ENCODE data around the gene AFAP1.

- no peak for TF ChIP-seq MXI1 (IDR thresholded peaks at IDR 0.05; ENCODE audit: borderline replicate concordance, low read depth, low read length)
- TF ChIP-seq POLR2A (IDR thresholded peaks at IDR 0.05; ENCODE audit: low read depth, low read length), result no peak
- no peak for TF ChIP-seq CTCF (conservative IDR thresholded peaks at IDR 0.05; ENCODE audit: low read depth, low read length)
- no peak for TF ChIP-seq RAD21 (IDR thresholded peaks at IDR 0.05; ENCODE audit: low read length)
These were observed 39.9 kb upstream of the AFAP1 start for GRCh38 chr4:7979652-7979968.

Measured in IMR-90 (cell line).